Astrocyte (in vitro differentiated cells and primary cell): ENCODE measurements around the gene BLACAT1. TPM values are rescaled to one million over a fixed set of nuclear protein-coding genes. Genes with fewer than 3 reads are reported as not detected.

Source experiments
- DNase-seq: peaks from one replicate; pipeline ENCODE4 v3.0.0-alpha.2; 2010; ENCODE audit warnings: low read depth
- FAIRE-seq: peaks from 2 replicates; lab custom pipeline; 2011; peaks lifted over from hg19 to GRCh38; lab: Jason Lieb, UNC
- H2AFZ ChIP-seq: 2 replicates; pipeline ENCODE4 v1.6.0; 2012; ENCODE audit warnings: low read depth, low read length, inconsistent platforms
- H3K27ac ChIP-seq: 2 replicates; pipeline ENCODE4 v1.5.1; 2011; ENCODE audit warnings: low read depth, low read length, inconsistent platforms
- H3K27me3 ChIP-seq: 2 replicates; pipeline ENCODE4 v1.6.0; 2011; ENCODE audit warnings: low read length, inconsistent platforms; ENCODE audit not compliant: insufficient read depth
- H3K36me3 ChIP-seq: 2 replicates; pipeline ENCODE4 v1.5.1; 2011; ENCODE audit warnings: low read length, inconsistent platforms; ENCODE audit not compliant: insufficient read depth
- H3K4me1 ChIP-seq: 2 replicates; pipeline ENCODE4 v1.5.1; 2011; ENCODE audit warnings: low read length, inconsistent platforms; ENCODE audit not compliant: insufficient read depth
- H3K4me2 ChIP-seq: 2 replicates; pipeline ENCODE4 v1.6.0; 2012; ENCODE audit warnings: low read length, inconsistent platforms
- H3K4me3 ChIP-seq: 2 replicates; pipeline ENCODE4 v1.5.1; 2011; ENCODE audit warnings: low read depth, mild to moderate bottlenecking, low read length, inconsistent platforms; ENCODE audit not compliant: insufficient read depth
- H3K79me2 ChIP-seq: 2 replicates; pipeline ENCODE4 v1.6.0; 2012; ENCODE audit warnings: mild to moderate bottlenecking, low read length, inconsistent platforms; ENCODE audit not compliant: insufficient read depth
- H3K9ac ChIP-seq: 2 replicates; pipeline ENCODE4 v1.6.0; 2012; ENCODE audit warnings: mild to moderate bottlenecking, low read length, inconsistent platforms
- H3K9me3 ChIP-seq: 2 replicates; pipeline ENCODE4 v1.5.1; 2012; ENCODE audit warnings: low read depth, mild to moderate bottlenecking, low read length, inconsistent platforms; ENCODE audit not compliant: insufficient read depth
- H4K20me1 ChIP-seq: 2 replicates; pipeline ENCODE4 v1.6.0; 2012; ENCODE audit warnings: low read length, inconsistent platforms; ENCODE audit not compliant: insufficient read depth
- H3K27ac Mint-ChIP-seq: one replicate; pipeline ENCODE4 v1.8.0; 2021; ENCODE audit warnings: mild to moderate bottlenecking, mixed read lengths; ENCODE audit not compliant: unreplicated experiment
- H3K27me3 Mint-ChIP-seq: one replicate; pipeline ENCODE4 v1.8.0; 2021; ENCODE audit warnings: low read depth, mixed read lengths; ENCODE audit not compliant: unreplicated experiment
- H3K36me3 Mint-ChIP-seq: one replicate; pipeline ENCODE4 v1.8.0; 2021; ENCODE audit warnings: low read depth, mixed read lengths; ENCODE audit not compliant: unreplicated experiment
- H3K4me1 Mint-ChIP-seq: one replicate; pipeline ENCODE4 v1.8.0; 2021; ENCODE audit warnings: low read depth, mixed read lengths; ENCODE audit not compliant: unreplicated experiment
- H3K4me3 Mint-ChIP-seq: one replicate; pipeline ENCODE4 v1.8.0; 2021; ENCODE audit warnings: mild to moderate bottlenecking, moderate library complexity, mixed read lengths; ENCODE audit not compliant: unreplicated experiment
- H3K9me3 Mint-ChIP-seq: one replicate; pipeline ENCODE4 v1.8.0; 2021; ENCODE audit warnings: mild to moderate bottlenecking, mixed read lengths; ENCODE audit not compliant: unreplicated experiment
- EZH2 ChIP-seq: IDR thresholded peaks from 2 replicates; pipeline ENCODE4 v1.6.1; 2012; ENCODE audit warnings: mild to moderate bottlenecking, low read length, inconsistent platforms; ENCODE audit not compliant: insufficient read depth
- total RNA-seq: library from RNA; stranded (reverse); gene quantifications from 2 replicates; pipeline ENCODE4 v1.2.1, GENCODE V29; 2021
- TF ChIP-seq, protein P1 (sequence below): IDR thresholded peaks from 2 replicates; pipeline ENCODE4 v1.5.1; 2011; ENCODE audit warnings: low read depth, mild to moderate bottlenecking, inconsistent platforms, low read length, moderate library complexity; ENCODE audit not compliant: insufficient read depth

The BLACAT1 gene
- total RNA-seq, 1 donor from 2014 or later, result 2.2 TPM

DNA sequence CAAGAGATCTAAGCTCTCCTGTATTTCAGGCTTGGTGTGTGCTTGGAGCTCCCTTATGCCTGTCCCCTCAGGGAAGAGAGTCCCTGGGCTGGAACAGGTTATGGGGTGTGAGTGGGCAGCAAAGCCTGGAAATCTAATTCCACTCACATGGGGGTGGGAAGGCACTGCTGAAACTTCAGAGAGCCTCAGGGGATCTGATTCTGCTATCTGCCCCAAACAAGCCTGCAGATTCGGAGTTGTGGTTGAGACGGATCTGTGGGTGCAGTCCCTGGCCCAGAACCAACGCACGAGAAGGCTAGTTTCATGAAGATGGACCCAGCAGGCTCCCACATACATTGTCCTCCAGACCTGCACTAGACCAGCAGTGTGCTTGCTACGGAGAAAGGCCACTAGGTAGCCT is 2.9 kb downstream of the BLACAT1 start:
- peaks cover 17% of the 10 kb centered on the region for H3K79me2 ChIP-seq
- H2AFZ ChIP-seq, result no peak overlapping the region
- Mint-ChIP-seq H3K27me3 (peaks cover 44% of the 10 kb centered on the region), H3K36me3 (no peaks in the 10 kb centered on the region), H3K4me1 (peaks cover 23% of the 10 kb centered on the region), H3K9me3 (no peaks in the 10 kb centered on the region), H3K27ac (no peak overlapping the region), H3K4me3 (no peak overlapping the region)
- H3K4me3 ChIP-seq, result no peak overlapping the region
- TF ChIP-seq EZH2, result no peak
- TF ChIP-seq, protein P1, sequence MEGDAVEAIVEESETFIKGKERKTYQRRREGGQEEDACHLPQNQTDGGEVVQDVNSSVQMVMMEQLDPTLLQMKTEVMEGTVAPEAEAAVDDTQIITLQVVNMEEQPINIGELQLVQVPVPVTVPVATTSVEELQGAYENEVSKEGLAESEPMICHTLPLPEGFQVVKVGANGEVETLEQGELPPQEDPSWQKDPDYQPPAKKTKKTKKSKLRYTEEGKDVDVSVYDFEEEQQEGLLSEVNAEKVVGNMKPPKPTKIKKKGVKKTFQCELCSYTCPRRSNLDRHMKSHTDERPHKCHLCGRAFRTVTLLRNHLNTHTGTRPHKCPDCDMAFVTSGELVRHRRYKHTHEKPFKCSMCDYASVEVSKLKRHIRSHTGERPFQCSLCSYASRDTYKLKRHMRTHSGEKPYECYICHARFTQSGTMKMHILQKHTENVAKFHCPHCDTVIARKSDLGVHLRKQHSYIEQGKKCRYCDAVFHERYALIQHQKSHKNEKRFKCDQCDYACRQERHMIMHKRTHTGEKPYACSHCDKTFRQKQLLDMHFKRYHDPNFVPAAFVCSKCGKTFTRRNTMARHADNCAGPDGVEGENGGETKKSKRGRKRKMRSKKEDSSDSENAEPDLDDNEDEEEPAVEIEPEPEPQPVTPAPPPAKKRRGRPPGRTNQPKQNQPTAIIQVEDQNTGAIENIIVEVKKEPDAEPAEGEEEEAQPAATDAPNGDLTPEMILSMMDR, result no peak
- H3K27ac ChIP-seq, result no peak overlapping the region
- H3K9me3 ChIP-seq, result no peaks in the 10 kb centered on the region
- H3K36me3 ChIP-seq, result no peaks in the 10 kb centered on the region
- H4K20me1 ChIP-seq, result peaks cover 4% of the 10 kb centered on the region
- FAIRE-seq, result no peak
- no peak overlapping the region for H3K9ac ChIP-seq
- no peak for DNase-seq
- H3K27me3 ChIP-seq, result peaks cover 53% of the 10 kb centered on the region
- H3K4me1 ChIP-seq, result peaks cover 22% of the 10 kb centered on the region
- H3K4me2 ChIP-seq, result no peak overlapping the region

DNA sequence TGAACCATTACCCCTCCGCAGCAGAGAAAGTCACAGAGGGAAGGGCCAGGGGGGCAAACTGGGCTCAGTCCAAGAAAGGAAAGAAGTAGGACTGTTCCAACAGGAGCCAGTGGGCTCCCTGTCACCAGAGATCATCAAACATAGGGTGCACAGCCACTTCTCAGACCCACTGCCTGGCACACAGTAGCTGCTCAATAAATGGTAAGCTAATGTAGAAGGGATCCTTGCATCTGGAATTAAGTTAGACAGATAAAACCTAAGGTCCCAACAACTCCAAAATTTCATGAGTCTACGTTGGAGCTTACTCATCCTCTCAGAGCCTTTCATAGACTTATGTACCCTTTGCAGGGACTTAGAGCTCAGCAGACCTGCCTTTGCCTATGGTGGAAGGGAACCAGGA is 3.5 kb downstream of the BLACAT1 start:
- peaks cover 19% of the 10 kb centered on the region for H3K79me2 ChIP-seq
- no peak overlapping the region for H3K9ac ChIP-seq
- peaks cover 26% of the 10 kb centered on the region for H3K4me1 ChIP-seq
- no peak overlapping the region for H3K4me2 ChIP-seq
- no peak overlapping the region for H2AFZ ChIP-seq
- H3K36me3 ChIP-seq, result no peaks in the 10 kb centered on the region
- no peak overlapping the region for H3K4me3 ChIP-seq
- DNase-seq, result no peak
- H3K9me3 ChIP-seq, result no peaks in the 10 kb centered on the region
- Mint-ChIP-seq H3K36me3 (peaks cover under 1% of the 10 kb centered on the region), H3K27ac (no peak overlapping the region), H3K9me3 (no peaks in the 10 kb centered on the region), H3K4me3 (no peak overlapping the region), H3K4me1 (peaks cover 27% of the 10 kb centered on the region), H3K27me3 (peaks cover 39% of the 10 kb centered on the region)
- H3K27me3 ChIP-seq, result peaks cover 48% of the 10 kb centered on the region
- FAIRE-seq, result no peak
- TF ChIP-seq, protein P1, result no peak
- no peak for TF ChIP-seq EZH2
- H4K20me1 ChIP-seq, result peaks cover 4% of the 10 kb centered on the region
- H3K27ac ChIP-seq, result no peak overlapping the region

DNA sequence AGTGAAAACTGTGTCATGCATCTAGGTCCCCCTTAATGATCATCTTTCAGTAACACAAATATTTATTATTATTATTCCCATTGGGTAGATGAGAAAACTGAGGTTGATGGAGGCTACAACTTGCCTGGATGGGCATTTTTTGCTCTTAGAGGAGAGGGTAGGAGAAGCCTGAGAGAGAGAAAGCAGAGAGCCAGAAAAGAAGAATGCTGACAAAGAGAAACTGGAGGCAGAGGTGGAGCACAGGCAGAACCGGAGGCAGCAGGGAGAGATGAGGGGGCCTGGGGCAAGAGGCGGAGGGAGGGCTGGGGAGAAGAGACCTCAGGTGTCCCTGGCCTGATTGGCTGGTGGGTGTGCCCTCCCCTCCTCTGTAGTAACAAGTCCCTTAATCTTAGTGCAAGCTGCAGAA is 4.1 kb downstream of the BLACAT1 start:
- no peaks in the 10 kb centered on the region for H3K36me3 ChIP-seq

More for the DNA sequence above, 4.1 kb downstream of the BLACAT1 start:
- Histone ChIP-seq H4K20me1 (peaks cover 4% of the 10 kb centered on the region), H3K27me3 (peaks cover 48% of the 10 kb centered on the region), H3K9me3 (no peaks in the 10 kb centered on the region), H2AFZ (no peak overlapping the region), H3K4me3 (no peak overlapping the region), H3K9ac (no peak overlapping the region), H3K4me1 (peaks cover 29% of the 10 kb centered on the region), H3K79me2 (peaks cover 19% of the 10 kb centered on the region), H3K27ac (no peak overlapping the region), H3K4me2 (no peak overlapping the region)
- no peak for FAIRE-seq
- peaks cover 33% of the 10 kb centered on the region for H3K4me1 Mint-ChIP-seq
- H3K27me3 Mint-ChIP-seq, result peaks cover 38% of the 10 kb centered on the region
- TF ChIP-seq, protein P1, result no peak
- TF ChIP-seq EZH2, result no peak
- peaks cover 1% of the 10 kb centered on the region for H3K36me3 Mint-ChIP-seq
- H3K27ac Mint-ChIP-seq, result no peak overlapping the region
- no peak for DNase-seq
- H3K4me3 Mint-ChIP-seq, result no peak overlapping the region
- no peaks in the 10 kb centered on the region for H3K9me3 Mint-ChIP-seq
